HCT116 (cell line): ENCODE measurements around the gene HSH2D. TPM values are rescaled to one million over a fixed set of nuclear protein-coding genes. Genes with fewer than 3 reads are reported as not detected.
A peak's percentile ranks its signal among the peaks of the same experiment; 100 is the strongest.

Experiments
- ATAC-seq: fragments of 200-7000 bp; cut with Tn5 transposase; 2 replicates; pipeline ENCODE4 v1.9.1; 2020; ENCODE audit warnings: mild to moderate bottlenecking, moderate library complexity
- BruUV-seq: library from RNA; stranded (reverse); fragments of 400-500 nt; replicated peaks from 2 replicates; lab custom pipeline; 2021; lab: Mats Ljungman, UMichigan
- CTCF ChIA-PET: fragments of 300-600 bp; sonication (Branson Sonifier 250); formaldehyde crosslinking; loops from one replicate; lab custom pipeline; 2021; ENCODE audit warnings: antibody characterized with exemption; lab: Charles Lee
- POLR2A ChIA-PET: fragments of 300-600, 350-600 bp; sonication (Branson Sonifier 250); formaldehyde crosslinking; loops from one replicate; lab custom pipeline; 2021; ENCODE audit warnings: antibody characterized with exemption; lab: Charles Lee
- RAD21 ChIA-PET, 2 experiments: fragments of 300-600 bp; sonication (Branson Sonifier 250); formaldehyde crosslinking; loops; one replicate each; lab custom pipeline; 2023; ENCODE audit warnings: low total read pairs in 2 of 2; ENCODE audit not compliant: uncharacterized antibody in 2 of 2, unreplicated experiment in 2 of 2, low non-redundant PET in 1 of 2; lab: Charles Lee
- DNase-seq: peaks from one replicate; pipeline ENCODE4 v3.0.0-alpha.2; 2010; ENCODE audit warnings: low read depth, low spot score
- H2AFZ ChIP-seq: fragments of 200-600 bp; shearing (Covaris generic), sonication (generic); 2 replicates; pipeline ENCODE4 v1.6.1; 2017; ENCODE audit warnings: low read depth, mixed run types, mixed read lengths, antibody characterized with exemption, low read length; ENCODE audit not compliant: poor library complexity, severe bottlenecking
- H3K27ac ChIP-seq: 2 replicates; pipeline ENCODE4 v1.5.1; 2012; ENCODE audit warnings: low read depth, low read length
- H3K27me3 ChIP-seq: fragments of 200-600 bp; sonication (generic); 2 replicates; pipeline ENCODE4 v1.6.1; 2016; ENCODE audit warnings: mixed run types, low read length, mixed read lengths; ENCODE audit not compliant: insufficient read depth
- H3K36me3 ChIP-seq, 2 experiments: fragments of 200-500 bp in 1 of 2; fragments of 200-600 bp in 1 of 2; sonication (Bioruptor generic) in 1 of 2; sonication (generic) in 1 of 2; 2 replicates each; pipeline versions ENCODE4 v1.5.1 to v1.6.1; 2014 to 2016; ENCODE audit warnings: low read length in 2 of 2, inconsistent platforms in 1 of 2, mixed read lengths in 1 of 2, mixed run types in 1 of 2; ENCODE audit not compliant: insufficient read depth in 2 of 2, control insufficient read depth in 1 of 2
- H3K4me1 ChIP-seq, 2 experiments: fragments of 200-600 bp in 1 of 2; sonication (generic) in 1 of 2; 2 replicates each; pipeline versions ENCODE4 v1.5.1 to v1.6.1; 2012 to 2017; ENCODE audit warnings: low read length in 2 of 2, inconsistent platforms in 1 of 2, mild to moderate bottlenecking in 1 of 2, mixed read lengths in 1 of 2, mixed run types in 1 of 2, moderate library complexity in 1 of 2; ENCODE audit not compliant: insufficient read depth in 2 of 2, control insufficient read depth in 1 of 2
- H3K4me2 ChIP-seq: fragments of 200-600 bp; sonication (generic); 2 replicates; pipeline ENCODE4 v1.6.1; 2017; ENCODE audit warnings: mixed run types, low read length, mixed read lengths
- H3K4me3 ChIP-seq, 2 experiments: fragments of 200-600 bp in 1 of 2; sonication (generic) in 1 of 2; replicated peaks in 1 of 2; 2 replicates each; pipeline ENCODE4 v1.5.1; 2011 to 2016; ENCODE audit warnings: low read length in 2 of 2, control low read depth in 1 of 2, low read depth in 1 of 2, mild to moderate bottlenecking in 1 of 2, mixed read lengths in 1 of 2, mixed run types in 1 of 2
- H3K79me2 ChIP-seq: fragments of 200-600 bp; sonication (generic); 2 replicates; pipeline ENCODE4 v1.6.1; 2017; ENCODE audit warnings: mild to moderate bottlenecking, mixed run types, low read length, moderate library complexity, mixed read lengths; ENCODE audit not compliant: insufficient read depth
- H3K9ac ChIP-seq: fragments of 200-600 bp; sonication (generic); 2 replicates; pipeline ENCODE4 v1.6.1; 2016; ENCODE audit warnings: low read length, mixed read lengths
- H3K9me2 ChIP-seq: fragments of 200-600 bp; sonication (generic), shearing (Covaris generic); 2 replicates; pipeline ENCODE4 v1.6.1; 2017; ENCODE audit warnings: mixed run types, mild to moderate bottlenecking, moderate library complexity; ENCODE audit not compliant: insufficient read depth
- H3K9me3 ChIP-seq, 2 experiments: fragments of 200-500 bp in 1 of 2; fragments of 200-600 bp in 1 of 2; sonication (Bioruptor generic) in 1 of 2; sonication (generic) in 1 of 2; 2 replicates each; pipeline ENCODE4 v1.6.1; 2014 to 2017; ENCODE audit warnings: low read length in 2 of 2, mixed read lengths in 2 of 2, inconsistent platforms in 1 of 2, low read depth in 1 of 2, mild to moderate bottlenecking in 1 of 2, mixed run types in 1 of 2, moderate library complexity in 1 of 2; ENCODE audit not compliant: control insufficient read depth in 1 of 2, insufficient read depth in 1 of 2
- H4K20me1 ChIP-seq: fragments of 200-600 bp; sonication (generic), shearing (Covaris generic); 2 replicates; pipeline ENCODE4 v1.6.1; 2017; ENCODE audit warnings: mixed run types, mild to moderate bottlenecking, moderate library complexity; ENCODE audit not compliant: insufficient read depth
- FOSL1 ChIP-seq: IDR thresholded peaks from 2 replicates; pipeline ENCODE4 v1.6.1; 2012; ENCODE audit warnings: low read depth
- intact Hi-C: fragments of 100-400 bp; cut with micrococcal nuclease; formaldehyde crosslinking; loops from 2 replicates; pipeline ENCODE4 v1.10.0; 2022
- total RNA-seq: library from RNA; stranded (reverse); gene quantifications from one replicate; pipeline ENCODE4 v1.2.1, GENCODE V29; 2021; ENCODE audit not compliant: unreplicated experiment
- TF ChIP-seq, protein P1 (sequence below): IDR thresholded peaks from 2 replicates; pipeline ENCODE4 v1.6.1; 2012; ENCODE audit warnings: low read depth

The HSH2D gene
- total RNA-seq, 1 experiment from 2014 or later, result 21.4 TPM

DNA sequence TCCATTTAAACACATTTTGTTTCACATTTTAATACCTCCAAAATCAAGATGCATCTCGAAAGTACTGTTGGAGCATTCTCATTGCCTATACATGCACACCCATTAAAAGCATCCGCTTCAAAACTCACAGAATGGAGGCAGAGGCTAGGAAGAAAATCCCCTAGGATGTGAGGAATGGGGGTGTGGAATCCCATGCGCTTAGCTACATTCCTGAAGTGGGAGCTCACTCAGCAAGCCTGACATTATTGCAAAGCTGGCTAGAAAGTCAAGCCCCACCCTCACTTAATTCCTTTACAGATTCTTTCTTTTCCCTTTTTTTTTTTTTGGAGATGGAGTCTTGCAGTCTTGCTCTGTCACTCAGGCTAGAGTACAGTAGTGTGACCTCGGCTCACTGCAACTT is 37.1 kb downstream of the HSH2D start:
- ATAC-seq, result no peak
- RAD21 ChIA-PET, result no interaction called here

More for the DNA sequence above, 37.1 kb downstream of the HSH2D start:
- ChIA-PET POLR2A (interaction anchor here (0.8 to 1.8 kb wide), 2 partner anchors 19 to 107 kb away, joined by 3 to 8 read pairs; no protein-coding TSS in a partner anchor), CTCF (interaction anchor here (1.5 to 3.8 kb wide), 2 partner anchors 139 to 155 kb away, joined by 3 to 28 read pairs; no protein-coding TSS in a partner anchor)
- Histone ChIP-seq H3K9me3 (peaks cover 3 to 5% of the 10 kb centered on the region in 2 experiments; a peak in 2 of 4 replicates), H2AFZ (peak overlapping the region; percentile 2), H3K4me3 (no peak overlapping the region), H3K4me1 (peaks cover 14 to 34% of the 10 kb centered on the region in 2 experiments), H3K4me2 (peak overlapping the region; percentile 45), H3K27me3 (no peaks in the 10 kb centered on the region), H3K27ac (no peak overlapping the region), H3K79me2 (peaks cover 4% of the 10 kb centered on the region), H3K9ac (no peak overlapping the region), H3K9me2 (no peaks in the 10 kb centered on the region), H4K20me1 (no peaks in the 10 kb centered on the region), H3K36me3 (no peaks in the 10 kb centered on the region)
- BruUV-seq, result no TSS peak
- intact Hi-C loops, result loop anchor here (5.0 kb wide), 1 partner anchor 343 kb away; no protein-coding TSS in a partner anchor
- TF ChIP-seq FOSL1, result no peak
- TF ChIP-seq, protein P1, sequence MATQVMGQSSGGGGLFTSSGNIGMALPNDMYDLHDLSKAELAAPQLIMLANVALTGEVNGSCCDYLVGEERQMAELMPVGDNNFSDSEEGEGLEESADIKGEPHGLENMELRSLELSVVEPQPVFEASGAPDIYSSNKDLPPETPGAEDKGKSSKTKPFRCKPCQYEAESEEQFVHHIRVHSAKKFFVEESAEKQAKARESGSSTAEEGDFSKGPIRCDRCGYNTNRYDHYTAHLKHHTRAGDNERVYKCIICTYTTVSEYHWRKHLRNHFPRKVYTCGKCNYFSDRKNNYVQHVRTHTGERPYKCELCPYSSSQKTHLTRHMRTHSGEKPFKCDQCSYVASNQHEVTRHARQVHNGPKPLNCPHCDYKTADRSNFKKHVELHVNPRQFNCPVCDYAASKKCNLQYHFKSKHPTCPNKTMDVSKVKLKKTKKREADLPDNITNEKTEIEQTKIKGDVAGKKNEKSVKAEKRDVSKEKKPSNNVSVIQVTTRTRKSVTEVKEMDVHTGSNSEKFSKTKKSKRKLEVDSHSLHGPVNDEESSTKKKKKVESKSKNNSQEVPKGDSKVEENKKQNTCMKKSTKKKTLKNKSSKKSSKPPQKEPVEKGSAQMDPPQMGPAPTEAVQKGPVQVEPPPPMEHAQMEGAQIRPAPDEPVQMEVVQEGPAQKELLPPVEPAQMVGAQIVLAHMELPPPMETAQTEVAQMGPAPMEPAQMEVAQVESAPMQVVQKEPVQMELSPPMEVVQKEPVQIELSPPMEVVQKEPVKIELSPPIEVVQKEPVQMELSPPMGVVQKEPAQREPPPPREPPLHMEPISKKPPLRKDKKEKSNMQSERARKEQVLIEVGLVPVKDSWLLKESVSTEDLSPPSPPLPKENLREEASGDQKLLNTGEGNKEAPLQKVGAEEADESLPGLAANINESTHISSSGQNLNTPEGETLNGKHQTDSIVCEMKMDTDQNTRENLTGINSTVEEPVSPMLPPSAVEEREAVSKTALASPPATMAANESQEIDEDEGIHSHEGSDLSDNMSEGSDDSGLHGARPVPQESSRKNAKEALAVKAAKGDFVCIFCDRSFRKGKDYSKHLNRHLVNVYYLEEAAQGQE, result no peak
- no peak for DNase-seq
